ENCODE measurements around the gene STKLD1.

Gene STKLD1

DNA sequence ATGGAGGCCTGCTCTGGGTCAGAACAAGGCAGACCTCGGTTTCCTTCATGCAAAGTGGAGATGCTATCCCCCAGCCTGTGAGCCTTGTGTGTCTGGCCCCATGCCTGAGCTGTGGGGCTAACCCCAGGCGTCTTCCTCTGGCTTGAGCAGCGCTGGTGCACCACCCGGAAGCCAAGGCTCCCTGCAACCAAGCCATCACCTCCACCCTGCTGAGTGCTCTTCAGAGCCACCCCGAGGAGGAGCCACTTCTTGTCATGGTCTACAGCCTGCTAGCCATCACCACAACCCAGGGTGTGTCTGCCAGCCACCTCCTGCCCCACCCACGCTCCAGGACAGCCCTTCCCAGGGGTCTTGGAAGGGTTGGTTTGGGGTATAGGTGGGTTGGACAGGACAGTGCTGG, 25.4 kb downstream of the STKLD1 start:
- H3K4me1 ChIP-seq (ENCODE audit: control insufficient read depth, insufficient read depth, low read length): no peaks in the 10 kb centered on the region
- no peak overlapping the region for H3K27ac ChIP-seq (ENCODE audit: extremely low read depth, low read depth, low read length)
- TF ChIP-seq ZSCAN30 (tag by site-specific recombination; IDR thresholded peaks at IDR 0.05) (no peak), ZBTB21 (tag by site-specific recombination; IDR thresholded peaks at IDR 0.05) (no peak), ZIC2 (tag by site-specific recombination; IDR thresholded peaks at IDR 0.05) (peak; percentile 28; the same call in 1 of the 2 replicates), OVOL3 (tag by site-specific recombination; IDR thresholded peaks at IDR 0.05) (no peak), ZNF501 (tag by site-specific recombination; IDR thresholded peaks at IDR 0.05) (no peak), OSR2 (tag by site-specific recombination; IDR thresholded peaks at IDR 0.05) (no peak), ZNF138 (tag by site-specific recombination; IDR thresholded peaks at IDR 0.05; ENCODE audit: borderline replicate concordance) (no peak), KLF1 (tag by site-specific recombination; IDR thresholded peaks at IDR 0.05) (peak; percentile 41; the same call in 1 of the 2 replicates)
- TF ChIP-seq, protein P1, sequence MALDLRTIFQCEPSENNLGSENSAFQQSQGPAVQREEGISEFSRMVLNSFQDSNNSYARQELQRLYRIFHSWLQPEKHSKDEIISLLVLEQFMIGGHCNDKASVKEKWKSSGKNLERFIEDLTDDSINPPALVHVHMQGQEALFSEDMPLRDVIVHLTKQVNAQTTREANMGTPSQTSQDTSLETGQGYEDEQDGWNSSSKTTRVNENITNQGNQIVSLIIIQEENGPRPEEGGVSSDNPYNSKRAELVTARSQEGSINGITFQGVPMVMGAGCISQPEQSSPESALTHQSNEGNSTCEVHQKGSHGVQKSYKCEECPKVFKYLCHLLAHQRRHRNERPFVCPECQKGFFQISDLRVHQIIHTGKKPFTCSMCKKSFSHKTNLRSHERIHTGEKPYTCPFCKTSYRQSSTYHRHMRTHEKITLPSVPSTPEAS (tag by site-specific recombination; IDR thresholded peaks at IDR 0.05): no peak
- TF ChIP-seq, protein P2, sequence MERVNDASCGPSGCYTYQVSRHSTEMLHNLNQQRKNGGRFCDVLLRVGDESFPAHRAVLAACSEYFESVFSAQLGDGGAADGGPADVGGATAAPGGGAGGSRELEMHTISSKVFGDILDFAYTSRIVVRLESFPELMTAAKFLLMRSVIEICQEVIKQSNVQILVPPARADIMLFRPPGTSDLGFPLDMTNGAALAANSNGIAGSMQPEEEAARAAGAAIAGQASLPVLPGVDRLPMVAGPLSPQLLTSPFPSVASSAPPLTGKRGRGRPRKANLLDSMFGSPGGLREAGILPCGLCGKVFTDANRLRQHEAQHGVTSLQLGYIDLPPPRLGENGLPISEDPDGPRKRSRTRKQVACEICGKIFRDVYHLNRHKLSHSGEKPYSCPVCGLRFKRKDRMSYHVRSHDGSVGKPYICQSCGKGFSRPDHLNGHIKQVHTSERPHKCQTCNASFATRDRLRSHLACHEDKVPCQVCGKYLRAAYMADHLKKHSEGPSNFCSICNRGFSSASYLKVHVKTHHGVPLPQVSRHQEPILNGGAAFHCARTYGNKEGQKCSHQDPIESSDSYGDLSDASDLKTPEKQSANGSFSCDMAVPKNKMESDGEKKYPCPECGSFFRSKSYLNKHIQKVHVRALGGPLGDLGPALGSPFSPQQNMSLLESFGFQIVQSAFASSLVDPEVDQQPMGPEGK (tag by site-specific recombination; IDR thresholded peaks at IDR 0.05): no peak
- ChIA-PET POLR2A (interaction anchor here (0.7 to 1.4 kb wide), 2 partner anchors 54 to 78 kb away, joined by 3 to 4 read pairs; partner anchors contain the start of genes MED22 and RPL7A), CTCF (interaction anchor here (0.7 to 1.4 kb wide), 4 partner anchors 8 to 36 kb away, joined by 3 to 6 read pairs (median 4); no protein-coding TSS in a partner anchor)
- H3K36me3 ChIP-seq (ENCODE audit: control insufficient read depth in 2 of 2, insufficient read depth in 1 of 2, low read length in 2 of 2): peaks cover 0 to 49% of the 10 kb centered on the region in 2 experiments; a peak in 1 of 3 replicates
- no peaks in the 10 kb centered on the region for H3K9me3 ChIP-seq (ENCODE audit: control insufficient read depth, insufficient read depth, low read depth, low read length)
- H3K4me3 ChIP-seq (ENCODE audit: low read depth, low read length): no peak overlapping the region

DNA sequence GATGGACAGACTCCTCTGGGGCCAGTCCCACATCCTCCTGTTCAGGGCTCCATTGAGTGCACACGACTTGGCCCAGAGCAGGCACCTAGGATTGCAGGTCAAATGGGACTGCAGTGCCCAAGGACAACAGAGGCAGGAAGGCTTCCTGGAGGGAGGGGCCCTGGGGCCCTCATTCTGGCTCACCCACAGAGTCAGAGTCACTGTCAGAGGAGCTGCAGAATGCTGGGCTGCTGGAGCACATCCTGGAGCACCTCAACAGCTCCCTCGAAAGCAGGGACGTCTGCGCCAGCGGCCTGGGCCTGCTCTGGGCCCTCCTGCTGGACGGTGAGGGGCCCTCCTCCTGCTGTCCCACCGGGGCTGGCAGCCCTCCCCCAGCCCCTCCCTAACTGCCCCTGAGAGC, 26.5 kb downstream of the STKLD1 start:
- CTCF ChIA-PET: interaction anchor here (0.7 to 4.8 kb wide), 7 partner anchors 24 to 232 kb away, joined by 3 to 24 read pairs (median 3); no protein-coding TSS in a partner anchor
- H3K4me1 ChIP-seq (ENCODE audit: control insufficient read depth, insufficient read depth, low read length): no peaks in the 10 kb centered on the region
- no peak overlapping the region for H3K4me3 ChIP-seq (ENCODE audit: low read depth, low read length)
- POLR2A ChIA-PET: interaction anchor here (0.7 kb wide), 1 partner anchor 12 kb away, joined by 6 read pairs; no protein-coding TSS in a partner anchor
- H3K9me3 ChIP-seq (ENCODE audit: control insufficient read depth, insufficient read depth, low read depth, low read length): no peaks in the 10 kb centered on the region
- H3K27ac ChIP-seq (ENCODE audit: extremely low read depth, low read depth, low read length): no peak overlapping the region
- H3K36me3 ChIP-seq (ENCODE audit: control insufficient read depth in 2 of 2, insufficient read depth in 1 of 2, low read length in 2 of 2): peaks cover 0 to 60% of the 10 kb centered on the region in 2 experiments; a peak in 1 of 3 replicates
- TF ChIP-seq, protein P3, sequence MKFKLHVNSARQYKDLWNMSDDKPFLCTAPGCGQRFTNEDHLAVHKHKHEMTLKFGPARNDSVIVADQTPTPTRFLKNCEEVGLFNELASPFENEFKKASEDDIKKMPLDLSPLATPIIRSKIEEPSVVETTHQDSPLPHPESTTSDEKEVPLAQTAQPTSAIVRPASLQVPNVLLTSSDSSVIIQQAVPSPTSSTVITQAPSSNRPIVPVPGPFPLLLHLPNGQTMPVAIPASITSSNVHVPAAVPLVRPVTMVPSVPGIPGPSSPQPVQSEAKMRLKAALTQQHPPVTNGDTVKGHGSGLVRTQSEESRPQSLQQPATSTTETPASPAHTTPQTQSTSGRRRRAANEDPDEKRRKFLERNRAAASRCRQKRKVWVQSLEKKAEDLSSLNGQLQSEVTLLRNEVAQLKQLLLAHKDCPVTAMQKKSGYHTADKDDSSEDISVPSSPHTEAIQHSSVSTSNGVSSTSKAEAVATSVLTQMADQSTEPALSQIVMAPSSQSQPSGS (tag by site-specific recombination; IDR thresholded peaks at IDR 0.05; ENCODE audit: low read depth): no peak
- no peak for TF ChIP-seq GFI1B (tag by site-specific recombination; IDR thresholded peaks at IDR 0.05)
- TF ChIP-seq, protein P4, sequence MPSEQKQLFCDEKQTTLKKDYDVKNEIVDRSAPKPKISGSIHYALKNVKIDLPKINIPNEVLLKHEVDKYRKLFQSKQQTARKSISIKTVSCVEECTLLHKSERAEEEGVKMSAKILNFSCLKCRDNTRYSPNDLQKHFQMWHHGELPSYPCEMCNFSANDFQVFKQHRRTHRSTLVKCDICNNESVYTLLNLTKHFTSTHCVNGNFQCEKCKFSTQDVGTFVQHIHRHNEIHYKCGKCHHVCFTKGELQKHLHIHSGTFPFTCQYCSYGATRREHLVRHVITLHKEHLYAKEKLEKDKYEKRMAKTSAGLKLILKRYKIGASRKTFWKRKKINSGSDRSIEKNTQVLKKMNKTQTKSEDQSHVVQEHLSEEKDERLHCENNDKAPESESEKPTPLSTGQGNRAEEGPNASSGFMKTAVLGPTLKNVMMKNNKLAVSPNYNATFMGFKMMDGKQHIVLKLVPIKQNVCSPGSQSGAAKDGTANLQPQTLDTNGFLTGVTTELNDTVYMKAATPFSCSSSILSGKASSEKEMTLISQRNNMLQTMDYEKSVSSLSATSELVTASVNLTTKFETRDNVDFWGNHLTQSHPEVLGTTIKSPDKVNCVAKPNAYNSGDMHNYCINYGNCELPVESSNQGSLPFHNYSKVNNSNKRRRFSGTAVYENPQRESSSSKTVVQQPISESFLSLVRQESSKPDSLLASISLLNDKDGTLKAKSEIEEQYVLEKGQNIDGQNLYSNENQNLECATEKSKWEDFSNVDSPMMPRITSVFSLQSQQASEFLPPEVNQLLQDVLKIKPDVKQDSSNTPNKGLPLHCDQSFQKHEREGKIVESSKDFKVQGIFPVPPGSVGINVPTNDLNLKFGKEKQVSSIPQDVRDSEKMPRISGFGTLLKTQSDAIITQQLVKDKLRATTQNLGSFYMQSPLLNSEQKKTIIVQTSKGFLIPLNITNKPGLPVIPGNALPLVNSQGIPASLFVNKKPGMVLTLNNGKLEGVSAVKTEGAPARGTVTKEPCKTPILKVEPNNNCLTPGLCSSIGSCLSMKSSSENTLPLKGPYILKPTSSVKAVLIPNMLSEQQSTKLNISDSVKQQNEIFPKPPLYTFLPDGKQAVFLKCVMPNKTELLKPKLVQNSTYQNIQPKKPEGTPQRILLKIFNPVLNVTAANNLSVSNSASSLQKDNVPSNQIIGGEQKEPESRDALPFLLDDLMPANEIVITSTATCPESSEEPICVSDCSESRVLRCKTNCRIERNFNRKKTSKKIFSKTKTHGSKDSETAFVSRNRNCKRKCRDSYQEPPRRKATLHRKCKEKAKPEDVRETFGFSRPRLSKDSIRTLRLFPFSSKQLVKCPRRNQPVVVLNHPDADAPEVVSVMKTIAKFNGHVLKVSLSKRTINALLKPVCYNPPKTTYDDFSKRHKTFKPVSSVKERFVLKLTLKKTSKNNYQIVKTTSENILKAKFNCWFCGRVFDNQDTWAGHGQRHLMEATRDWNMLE (tag by site-specific recombination; conservative IDR thresholded peaks at IDR 0.05; ENCODE audit: low read depth): no peak
- no peak for TF ChIP-seq YY1 (tag by site-specific recombination; IDR thresholded peaks at IDR 0.05)
- no peak for TF ChIP-seq ZNF266 (tag by site-specific recombination; IDR thresholded peaks at IDR 0.05; ENCODE audit: low read depth)
- no peak for TF ChIP-seq KLF10 (tag by site-specific recombination; IDR thresholded peaks at IDR 0.05)
- no peak for TF ChIP-seq KLF7 (tag by site-specific recombination; IDR thresholded peaks at IDR 0.05; ENCODE audit: borderline replicate concordance)
- TF ChIP-seq MYNN (tag by site-specific recombination; IDR thresholded peaks at IDR 0.05; ENCODE audit: borderline replicate concordance): no peak
- no peak for TF ChIP-seq ZNF791 (tag by site-specific recombination; IDR thresholded peaks at IDR 0.05)
- no peak for TF ChIP-seq ZNF785 (tag by site-specific recombination; IDR thresholded peaks at IDR 0.05)
- TF ChIP-seq ZNF202 (tag by site-specific recombination; IDR thresholded peaks at IDR 0.05; ENCODE audit: borderline replicate concordance): no peak
- TF ChIP-seq ZNF121 (tag by site-specific recombination; IDR thresholded peaks at IDR 0.05): no peak
- TF ChIP-seq ZBTB7A (tag by site-specific recombination; IDR thresholded peaks at IDR 0.05; ENCODE audit: low read depth): no peak
- no peak for TF ChIP-seq ZNF664 (tag by site-specific recombination; IDR thresholded peaks at IDR 0.05)
- TF ChIP-seq, protein P5, sequence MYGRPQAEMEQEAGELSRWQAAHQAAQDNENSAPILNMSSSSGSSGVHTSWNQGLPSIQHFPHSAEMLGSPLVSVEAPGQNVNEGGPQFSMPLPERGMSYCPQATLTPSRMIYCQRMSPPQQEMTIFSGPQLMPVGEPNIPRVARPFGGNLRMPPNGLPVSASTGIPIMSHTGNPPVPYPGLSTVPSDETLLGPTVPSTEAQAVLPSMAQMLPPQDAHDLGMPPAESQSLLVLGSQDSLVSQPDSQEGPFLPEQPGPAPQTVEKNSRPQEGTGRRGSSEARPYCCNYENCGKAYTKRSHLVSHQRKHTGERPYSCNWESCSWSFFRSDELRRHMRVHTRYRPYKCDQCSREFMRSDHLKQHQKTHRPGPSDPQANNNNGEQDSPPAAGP (tag by site-specific recombination; IDR thresholded peaks at IDR 0.05): no peak
- no peak for TF ChIP-seq ZNF501 (tag by site-specific recombination; IDR thresholded peaks at IDR 0.05)
